Measurements from ENCODE around the gene DCC. TPM values are rescaled to one million over a fixed set of nuclear protein-coding genes. Genes with fewer than 3 reads are reported as not detected.

Gene DCC
- total RNA-seq, 4 donors from 2014 or later: 0.27 to 2.5 TPM; not detected in 2

- TF ChIP-seq POLR2A (IDR thresholded peaks at IDR 0.05) (no peak), CTCF (IDR thresholded peaks at IDR 0.05) (no peak), EP300 (IDR thresholded peaks at IDR 0.05; ENCODE audit: low read depth) (no peak), POLR2AphosphoS5 (IDR thresholded peaks at IDR 0.05) (no peak)
Measured at GRCh38 chr18:52624702-52625101, 284.7 kb downstream of the DCC start.

GRCh38 chr18:52636536-52636935 is 296.5 kb downstream of the DCC start:
- no peak overlapping the region for H3K4me3 ChIP-seq
- no peak overlapping the region for H3K27ac ChIP-seq
- H3K36me3 ChIP-seq: no peaks in the 10 kb centered on the region
- WGBS, 2 donors (ENCODE audit: low coverage in 1 of 2): 83 to 85% methylated on average over 2 to 5 of the region's 5 CpGs
- peak; percentile 8 for DNase-seq
- no peaks in the 10 kb centered on the region for H3K4me1 ChIP-seq
- intact Hi-C loops (cut with DNase I; ENCODE audit: low total_unique reads): no loop called here
- in situ Hi-C loops (cut with MboI; ENCODE audit: low pct_ligation_motif_present in 1 of 4, low pct_unique_long_range_greater_than_20kb in 1 of 4, low sequenced_read_pairs in 3 of 4): no loop called here
- H3K9me3 ChIP-seq: no peaks in the 10 kb centered on the region
- no peak for TF ChIP-seq CTCF (IDR thresholded peaks at IDR 0.05)
- no peak for TF ChIP-seq POLR2A (IDR thresholded peaks at IDR 0.05)
- no peak for TF ChIP-seq POLR2AphosphoS5 (IDR thresholded peaks at IDR 0.05)
- no peak for TF ChIP-seq EP300 (IDR thresholded peaks at IDR 0.05; ENCODE audit: low read depth)
- H3K27me3 ChIP-seq: no peaks in the 10 kb centered on the region

More at GRCh38 chr18:52624702-52625101, 284.7 kb downstream of the DCC start:
- Histone ChIP-seq H3K36me3 (no peaks in the 10 kb centered on the region), H3K27ac (no peak overlapping the region), H3K9me3 (no peaks in the 10 kb centered on the region), H3K4me3 (no peak overlapping the region), H3K4me1 (no peaks in the 10 kb centered on the region), H3K27me3 (no peaks in the 10 kb centered on the region)
- no peak for DNase-seq
- 89 to 100% methylated on average over 2 to 5 of the region's 5 CpGs for WGBS, 2 donors (ENCODE audit: low coverage in 1 of 2)
- in situ Hi-C loops (cut with MboI; ENCODE audit: low pct_ligation_motif_present in 1 of 4, low pct_unique_long_range_greater_than_20kb in 1 of 4, low sequenced_read_pairs in 3 of 4): no loop called here
- intact Hi-C loops (cut with DNase I; ENCODE audit: low total_unique reads): no loop called here

GRCh38 chr18:52648201-52648600 is 308.2 kb downstream of the DCC start:
- Histone ChIP-seq H3K36me3 (no peaks in the 10 kb centered on the region), H3K27me3 (no peaks in the 10 kb centered on the region), H3K27ac (no peak overlapping the region), H3K4me1 (no peaks in the 10 kb centered on the region), H3K9me3 (no peaks in the 10 kb centered on the region), H3K4me3 (no peak overlapping the region)
- in situ Hi-C loops (cut with MboI; ENCODE audit: low pct_ligation_motif_present in 1 of 4, low pct_unique_long_range_greater_than_20kb in 1 of 4, low sequenced_read_pairs in 3 of 4) (no loop called here), intact Hi-C loops (cut with DNase I; ENCODE audit: low total_unique reads) (no loop called here)
- TF ChIP-seq CTCF (IDR thresholded peaks at IDR 0.05) (no peak), POLR2A (IDR thresholded peaks at IDR 0.05) (no peak), POLR2AphosphoS5 (IDR thresholded peaks at IDR 0.05) (no peak), EP300 (IDR thresholded peaks at IDR 0.05; ENCODE audit: low read depth) (no peak)
- DNase-seq: no peak
- WGBS, 2 donors (ENCODE audit: low coverage in 1 of 2): 83 to 87% methylated on average over 3 to 4 of the region's 4 CpGs

- DNase-seq: no peak
- Histone ChIP-seq H3K27ac (no peak overlapping the region), H3K27me3 (no peaks in the 10 kb centered on the region), H3K36me3 (no peaks in the 10 kb centered on the region), H3K9me3 (no peaks in the 10 kb centered on the region), H3K4me3 (no peak overlapping the region), H3K4me1 (no peaks in the 10 kb centered on the region)
- no peak for TF ChIP-seq CTCF (IDR thresholded peaks at IDR 0.05)
- no peak for TF ChIP-seq EP300 (IDR thresholded peaks at IDR 0.05; ENCODE audit: low read depth)
- no peak for TF ChIP-seq POLR2A (IDR thresholded peaks at IDR 0.05)
- TF ChIP-seq POLR2AphosphoS5 (IDR thresholded peaks at IDR 0.05): no peak
- in situ Hi-C loops (cut with MboI; ENCODE audit: low pct_ligation_motif_present in 1 of 4, low pct_unique_long_range_greater_than_20kb in 1 of 4, low sequenced_read_pairs in 3 of 4) (no loop called here), intact Hi-C loops (cut with DNase I; ENCODE audit: low total_unique reads) (no loop called here)
- WGBS, 2 donors (ENCODE audit: low coverage in 1 of 2): 21 to 42% methylated on average over 3 to 4 of the region's 4 CpGs
Measured at GRCh38 chr18:52652391-52652790, 312.4 kb downstream of the DCC start.

Measured in transverse colon (tissue), 4 donors.